IMR-90 (cell line): ENCODE measurements around the gene HMCN1. TPM values are rescaled to one million over a fixed set of nuclear protein-coding genes. Genes with fewer than 3 reads are reported as not detected.

Source experiments
- ATAC-seq: fragments of 200-7000 bp; cut with Tn5 transposase; 2 replicates; pipeline ENCODE4 v1.9.1; 2020; ENCODE audit warnings: low read depth, mild to moderate bottlenecking, moderate library complexity
- BruUV-seq: library from RNA; stranded (reverse); fragments of 400-500 nt; replicated peaks from 2 replicates; lab custom pipeline; 2021; lab: Mats Ljungman, UMichigan
- CTCF ChIA-PET: fragments of 300-600 bp; formaldehyde crosslinking; extraction: SDS; loops from one replicate; lab custom pipeline; 2021; ENCODE audit warnings: antibody characterized with exemption; lab: Yijun Ruan, JAX
- POLR2A ChIA-PET: fragments of 300-600 bp; sonication (Branson Sonifier 250); formaldehyde crosslinking; loops from one replicate; lab custom pipeline; 2022; ENCODE audit warnings: antibody characterized with exemption; ENCODE audit not compliant: unreplicated experiment; lab: Charles Lee
- DNase-seq: peaks from one replicate; pipeline ENCODE4 v3.0.0; 2013
- H2AFZ ChIP-seq: replicated peaks from 2 replicates; pipeline ENCODE3; 2013; ENCODE audit warnings: low read length, mild to moderate bottlenecking; ENCODE audit not compliant: poor library complexity
- H2AK5ac ChIP-seq: 2 replicates; pipeline ENCODE4 v1.6.1; 2013; ENCODE audit warnings: low read depth, low read length, inconsistent platforms
- H2AK9ac ChIP-seq: replicated peaks from 2 replicates; pipeline ENCODE3; 2013; ENCODE audit warnings: mild to moderate bottlenecking, low read depth, low read length, moderate library complexity; ENCODE audit not compliant: poor library complexity
- H2BK120ac ChIP-seq: 2 replicates; pipeline ENCODE4 v1.6.1; 2013; ENCODE audit warnings: low read depth, low read length, inconsistent platforms
- H2BK15ac ChIP-seq: 3 replicates; pipeline ENCODE4 v1.6.1; 2013; ENCODE audit warnings: low read depth, low read length, inconsistent platforms
- H2BK20ac ChIP-seq: 2 replicates; pipeline ENCODE4 v1.6.1; 2013; ENCODE audit warnings: low read depth, mild to moderate bottlenecking, inconsistent platforms, low read length, moderate library complexity
- H2BK5ac ChIP-seq: 2 replicates; pipeline ENCODE4 v1.6.1; 2013; ENCODE audit warnings: mild to moderate bottlenecking, low read depth, low read length, inconsistent platforms; ENCODE audit not compliant: poor library complexity, severe bottlenecking
- H3K14ac ChIP-seq: replicated peaks from 2 replicates; pipeline ENCODE4 v1.6.1; 2013; ENCODE audit warnings: low read depth, low read length, inconsistent platforms
- H3K18ac ChIP-seq: 2 replicates; pipeline ENCODE4 v1.6.1; 2013; ENCODE audit warnings: low read depth, low read length, control low read depth
- H3K23ac ChIP-seq: 2 replicates; pipeline ENCODE4 v1.6.1; 2013; ENCODE audit warnings: low read depth, low read length, inconsistent platforms
- H3K27ac ChIP-seq: 2 replicates; pipeline ENCODE4 v1.5.1; 2013; ENCODE audit warnings: mild to moderate bottlenecking, control low read depth, low read length; ENCODE audit not compliant: insufficient read depth
- H3K27me3 ChIP-seq: 2 replicates; pipeline ENCODE4 v1.6.1; 2013; ENCODE audit warnings: low read length; ENCODE audit not compliant: control insufficient read depth, insufficient read depth
- H3K36me3 ChIP-seq: 2 replicates; pipeline ENCODE4 v1.6.1; 2013; ENCODE audit warnings: low read length, mixed read lengths; ENCODE audit not compliant: control insufficient read depth, insufficient read depth
- H3K4ac ChIP-seq: 2 replicates; pipeline ENCODE4 v1.6.1; 2013; ENCODE audit warnings: low read depth, low read length, inconsistent platforms
- H3K4me1 ChIP-seq: 2 replicates; pipeline ENCODE4 v1.6.1; 2013; ENCODE audit warnings: low read length, mixed read lengths; ENCODE audit not compliant: control insufficient read depth, insufficient read depth
- H3K4me2 ChIP-seq: 2 replicates; pipeline ENCODE4 v1.6.1; 2013; ENCODE audit warnings: low read depth, mild to moderate bottlenecking, control low read depth, low read length, moderate library complexity
- H3K4me3 ChIP-seq: 2 replicates; pipeline ENCODE4 v1.5.1; 2013; ENCODE audit warnings: low read depth, mild to moderate bottlenecking, control low read depth, low read length, moderate library complexity; ENCODE audit not compliant: insufficient read depth
- H3K56ac ChIP-seq: 2 replicates; pipeline ENCODE4 v1.6.1; 2013; ENCODE audit warnings: low read length, inconsistent platforms; ENCODE audit not compliant: insufficient read depth; ENCODE audit errors: extremely low read depth
- H3K79me1 ChIP-seq, 2 experiments: 2 replicates each; pipeline ENCODE4 v1.6.1; 2013; ENCODE audit warnings: low read length in 2 of 2, inconsistent platforms in 1 of 2, low read depth in 1 of 2
- H3K9ac ChIP-seq: 2 replicates; pipeline ENCODE4 v1.6.1; 2013; ENCODE audit warnings: low read depth, low read length, control low read depth
- H3K9me1 ChIP-seq: 2 replicates; pipeline ENCODE4 v1.6.1; 2013; ENCODE audit warnings: low read length, inconsistent platforms; ENCODE audit not compliant: insufficient read depth
- H3K9me3 ChIP-seq: 2 replicates; pipeline ENCODE4 v1.6.1; 2013; ENCODE audit warnings: low read length; ENCODE audit not compliant: control insufficient read depth, insufficient read depth
- H4K20me1 ChIP-seq: 2 replicates; pipeline ENCODE4 v1.6.1; 2013; ENCODE audit warnings: low read length, inconsistent platforms; ENCODE audit not compliant: insufficient read depth
- H4K5ac ChIP-seq: 2 replicates; pipeline ENCODE4 v1.6.1; 2013; ENCODE audit warnings: mild to moderate bottlenecking, low read depth, low read length, control low read depth
- H4K8ac ChIP-seq, 2 experiments: 2 replicates each; pipeline ENCODE4 v1.6.1; 2013; ENCODE audit warnings: low read depth in 2 of 2, low read length in 2 of 2, control low read depth in 1 of 2, inconsistent platforms in 1 of 2
- H4K91ac ChIP-seq: 2 replicates; pipeline ENCODE4 v1.6.1; 2013; ENCODE audit warnings: low read depth, low read length, inconsistent platforms; ENCODE audit not compliant: insufficient read depth
- BHLHE40 ChIP-seq: fragments of 150-350 bp; IDR thresholded peaks from 2 replicates; pipeline ENCODE4 v1.6.1; 2016; ENCODE audit warnings: mild to moderate bottlenecking, low read depth, low read length
- RAD21 ChIP-seq: IDR thresholded peaks from 2 replicates; pipeline ENCODE4 v1.6.1; 2012; ENCODE audit warnings: low read length, improper control_type of control experiment
- WGBS, 2 experiments: methylation state at CpG; one replicate each; pipeline versions ENCODE4 v1.1.5 to v1.1.7; 2013; ENCODE audit warnings: missing lambda C conversion rate in 2 of 2; ENCODE audit not compliant: insufficient read length in 1 of 2; ENCODE audit errors: extremely low coverage in 2 of 2; 5-methylcytosine and 5-hydroxymethylcytosine counted together
- dilution Hi-C: fragments of 300-500 bp; cut with HindIII; formaldehyde crosslinking; loops from one replicate; pipeline ENCODE4 v1.14.3; 2018; ENCODE audit warnings: low sequenced_read_pairs; ENCODE audit not compliant: unreplicated experiment
- in situ Hi-C: fragments of 300-500 bp; cut with MboI; formaldehyde crosslinking; loops from 3 replicates; pipeline ENCODE4 v1.14.3; 2019; ENCODE audit warnings: low sequenced_read_pairs, inconsistent platforms, mixed read lengths
- intact Hi-C: fragments of 100-400 bp; cut with micrococcal nuclease; formaldehyde crosslinking; loops from 2 replicates; pipeline ENCODE4 v1.10.0; 2022
- polyA plus RNA-seq, 3 experiments: library from polyadenylated mRNA; depleted of rRNA; stranded (reverse); fragments of >200 nt; gene quantifications; 2 replicates each; pipeline ENCODE4 v1.2.3, GENCODE V29; 2012; ENCODE audit warnings: low replicate concordance in 1 of 3
- total RNA-seq: library from RNA; depleted of rRNA; stranded (reverse); fragments of >200 nt; gene quantifications from 2 replicates; pipeline ENCODE4 v1.2.3, GENCODE V29; 2012

HMCN1 gene
- total and polyA plus RNA-seq, 2 of the 4 experiments (the other 2 are of a cell fraction), result 6.1 to 11.7 TPM

DNA sequence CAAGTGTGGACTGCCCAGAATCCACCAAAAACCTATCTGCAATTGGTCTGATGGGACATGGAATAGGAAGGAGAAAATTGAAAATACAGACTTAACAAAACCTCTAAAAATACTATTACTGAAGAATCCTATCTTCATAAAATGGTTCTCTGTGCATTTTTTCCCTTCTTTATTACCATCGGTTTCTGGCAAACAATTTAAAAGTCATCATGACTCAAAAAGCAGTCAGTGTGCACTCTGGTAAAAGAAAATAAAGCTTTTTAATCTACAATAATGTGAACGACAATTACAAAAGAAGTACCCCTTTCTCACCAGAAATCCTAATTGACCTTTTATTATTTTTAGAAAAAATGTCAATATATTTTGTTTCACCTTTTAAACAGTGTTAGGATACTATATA is 454.5 kb downstream of the HMCN1 start:
- BruUV-seq, result no TSS peak
- Histone ChIP-seq H2AK5ac (peak overlapping the region; percentile 6), H4K5ac (peak overlapping the region; percentile 13; the same call in 1 of the 2 replicates), H3K18ac (peak overlapping the region; percentile 39; the same call in 1 of the 2 replicates), H2AK9ac (no peak overlapping the region), H2BK15ac (peak overlapping the region; percentile 46; the same call in 1 of the 3 replicates), H3K14ac (peak overlapping the region; percentile 68; the same call in 1 of the 2 replicates), H3K56ac (peak overlapping the region; percentile 85), H3K9me3 (no peaks in the 10 kb centered on the region), H2BK120ac (peak overlapping the region; percentile 99), H4K20me1 (no peaks in the 10 kb centered on the region), H2AFZ (no peak overlapping the region), H3K27me3 (no peaks in the 10 kb centered on the region), H3K27ac (no peak overlapping the region), H3K4ac (peak overlapping the region; percentile 86), H3K9me1 (peaks cover 22% of the 10 kb centered on the region), H2BK20ac (peak overlapping the region; percentile 97), H2BK5ac (peak overlapping the region; percentile 92), H3K4me1 (peaks cover 16% of the 10 kb centered on the region), H3K9ac (no peak overlapping the region), H3K4me3 (no peak overlapping the region), H3K23ac (peak overlapping the region; percentile 73; the same call in 1 of the 2 replicates), H3K4me2 (peak overlapping the region; percentile 82; the same call in 1 of the 2 replicates), H3K79me1 (peaks cover 0 to 3% of the 10 kb centered on the region in 2 experiments; a peak in 1 of 4 replicates), H4K8ac (peak overlapping the region in 1 of 2 experiments; percentile 85), H4K91ac (peak overlapping the region; percentile 83), H3K36me3 (no peaks in the 10 kb centered on the region)
- POLR2A ChIA-PET, result no interaction called here
- no CpG with 5 or more reads among the region's 2 CpGs for WGBS, 2 experiments
- CTCF ChIA-PET, result interaction anchor here (1.8 kb wide), 1 partner anchor 33 kb away, joined by 6 read pairs; no protein-coding TSS in a partner anchor
- intact Hi-C loops, result no loop called here
- TF ChIP-seq RAD21 (no peak), BHLHE40 (no peak)
- in situ Hi-C loops, result no loop called here
- ATAC-seq (peak; percentile 5; the same call in 1 of the 2 replicates), DNase-seq (peak; percentile 47)
- dilution Hi-C loops, result no loop called here
